ENCODE measurements around the gene DTX2.
"Not testable (repeated sequence)": the region's sequence is repeated elsewhere in the genome, so short reads cannot be mapped to it uniquely, and the experiment has no call there.

DTX2 gene

GRCh38 chr7:76487969-76488368 lies 26.5 kb downstream of the DTX2 start:
- not testable (repeated sequence) for DNase-seq (ENCODE audit: low read depth, low spot score)

DNA sequence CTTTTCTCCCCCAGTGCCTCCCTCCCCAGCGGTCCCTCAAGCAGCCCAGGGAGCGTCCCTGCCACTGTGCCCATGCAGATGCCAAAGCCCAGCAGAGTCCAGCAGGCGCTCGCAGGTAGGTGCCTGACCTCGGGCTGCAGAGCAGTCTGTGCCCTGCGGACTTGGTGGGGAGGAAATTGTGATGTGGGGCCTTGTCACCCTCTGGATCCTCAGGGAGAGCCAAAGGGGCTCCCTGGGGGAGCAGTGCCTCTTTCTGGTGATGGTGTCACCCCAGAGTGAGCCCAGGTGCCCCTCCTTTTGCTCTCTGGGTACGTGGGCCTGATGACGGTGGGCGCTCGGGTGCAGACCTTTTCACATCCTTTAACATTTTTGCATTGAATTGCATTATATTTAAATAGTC lies 30.6 kb downstream of the DTX2 start:
- DNase-seq (ENCODE audit: low read depth, low spot score) = not testable (repeated sequence)

- not testable (repeated sequence) for DNase-seq (ENCODE audit: low read depth, low spot score)
Measured at GRCh38 chr7:76495717-76496116, 34.2 kb downstream of the DTX2 start.

DNA sequence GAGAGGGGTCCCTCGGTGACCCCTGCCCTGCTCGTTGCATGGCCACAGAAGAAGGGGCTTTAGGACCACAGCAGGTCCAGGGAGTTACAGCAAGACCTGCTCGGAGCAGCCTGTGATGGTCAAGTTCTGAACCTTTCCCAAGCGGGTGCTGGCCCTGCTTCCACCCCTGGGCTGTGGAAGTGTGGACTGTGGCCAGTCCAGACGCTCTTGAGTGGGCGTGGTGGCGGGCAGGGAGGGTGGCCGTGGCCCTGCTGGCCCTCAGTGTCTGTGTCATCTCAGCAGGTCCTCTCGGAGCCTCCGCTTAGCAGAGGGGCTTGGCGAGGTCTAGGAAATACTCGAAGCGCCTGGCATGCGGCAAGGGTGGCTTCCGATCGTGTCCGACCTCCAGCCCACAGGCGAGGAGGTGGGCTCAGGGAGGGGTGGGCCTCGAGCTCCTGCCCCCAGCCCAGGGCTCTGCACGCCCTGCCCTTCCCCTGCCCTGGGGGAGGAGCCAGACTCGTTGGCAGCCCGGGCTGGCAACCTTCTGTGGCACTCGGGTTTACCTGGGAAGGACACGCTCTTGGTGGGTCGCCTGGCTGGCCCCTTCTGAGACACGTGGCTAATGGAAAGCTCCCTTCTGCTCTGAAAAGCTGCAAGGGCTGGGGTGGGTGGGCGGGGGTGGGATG lies 36.5 kb downstream of the DTX2 start:
- DNase-seq (ENCODE audit: low read depth, low spot score) = not testable (repeated sequence)

GRCh38 chr7:76498583-76499200 lies 37.2 kb downstream of the DTX2 start:
- not testable (repeated sequence) for DNase-seq (ENCODE audit: low read depth, low spot score)

DNA sequence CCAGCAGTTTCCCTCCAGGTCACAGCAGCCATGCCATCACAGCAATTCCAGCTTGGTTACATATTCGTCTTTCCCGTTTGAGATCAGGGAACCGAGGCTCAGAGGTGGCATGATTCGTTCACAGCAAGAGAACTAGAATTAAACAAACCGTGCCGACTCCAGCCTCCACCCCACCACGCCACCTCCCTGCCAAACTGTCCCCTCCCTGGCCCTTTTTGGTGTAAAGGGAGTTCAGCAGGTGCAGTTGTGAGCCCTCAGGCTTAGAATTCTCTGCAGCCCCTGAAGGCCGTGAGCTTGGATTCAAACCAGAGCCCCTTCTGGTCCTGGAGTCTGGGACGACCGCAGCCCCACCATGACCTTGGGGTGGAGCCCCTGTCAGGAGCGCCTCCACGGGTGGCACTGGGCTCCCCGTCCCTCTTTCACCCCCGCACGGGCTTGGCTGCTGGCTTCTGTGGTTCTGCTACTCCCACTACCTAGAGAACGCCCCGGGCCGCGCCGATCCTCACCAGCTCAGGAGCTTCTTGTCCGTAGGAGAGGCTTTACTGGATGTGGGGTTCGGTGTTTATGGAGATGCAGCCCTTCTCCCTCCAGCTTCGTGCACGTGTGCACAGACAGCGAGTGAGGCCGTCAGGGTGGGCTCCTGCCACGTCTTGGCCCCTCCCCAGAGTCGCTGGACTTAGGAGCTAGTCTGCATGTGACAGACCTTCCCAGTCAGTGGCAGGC lies 37.9 kb downstream of the DTX2 start:
- DNase-seq (ENCODE audit: low read depth, low spot score) = not testable (repeated sequence)

GRCh38 chr7:76499924-76500241 lies 38.4 kb downstream of the DTX2 start:
- DNase-seq (ENCODE audit: low read depth, low spot score) = not testable (repeated sequence)

- DNase-seq (ENCODE audit: low read depth, low spot score) = not testable (repeated sequence)
Measured at GRCh38 chr7:76502224-76502623, 40.7 kb downstream of the DTX2 start.

DNA sequence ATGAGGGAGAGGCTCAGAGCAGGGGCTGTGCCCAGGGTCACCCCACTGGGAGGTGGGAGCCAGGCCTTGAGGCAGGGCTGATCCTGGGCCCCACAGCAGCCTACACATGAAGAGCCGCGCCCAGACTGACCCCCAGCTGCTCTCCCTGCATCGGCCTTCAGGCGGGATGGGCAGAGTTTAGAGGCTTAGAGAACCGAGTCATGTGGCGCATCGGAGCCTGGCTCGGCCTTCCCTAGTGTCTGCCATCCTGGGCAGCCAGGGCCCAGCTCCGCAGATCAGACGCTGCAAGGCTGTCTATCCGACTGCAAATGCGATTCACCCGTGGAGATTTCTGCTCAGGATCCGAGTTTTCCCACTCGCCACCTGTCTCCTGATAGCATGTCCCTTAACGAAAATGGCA lies 41.3 kb downstream of the DTX2 start:
- DNase-seq (ENCODE audit: low read depth, low spot score) = not testable (repeated sequence)

- DNase-seq (ENCODE audit: low read depth, low spot score) = not testable (repeated sequence)
Measured at GRCh38 chr7:76503244-76503643, 41.7 kb downstream of the DTX2 start.

GRCh38 chr7:76504351-76505167 lies 43.0 kb downstream of the DTX2 start:
- DNase-seq (ENCODE audit: low read depth, low spot score) = not testable (repeated sequence)

DNA sequence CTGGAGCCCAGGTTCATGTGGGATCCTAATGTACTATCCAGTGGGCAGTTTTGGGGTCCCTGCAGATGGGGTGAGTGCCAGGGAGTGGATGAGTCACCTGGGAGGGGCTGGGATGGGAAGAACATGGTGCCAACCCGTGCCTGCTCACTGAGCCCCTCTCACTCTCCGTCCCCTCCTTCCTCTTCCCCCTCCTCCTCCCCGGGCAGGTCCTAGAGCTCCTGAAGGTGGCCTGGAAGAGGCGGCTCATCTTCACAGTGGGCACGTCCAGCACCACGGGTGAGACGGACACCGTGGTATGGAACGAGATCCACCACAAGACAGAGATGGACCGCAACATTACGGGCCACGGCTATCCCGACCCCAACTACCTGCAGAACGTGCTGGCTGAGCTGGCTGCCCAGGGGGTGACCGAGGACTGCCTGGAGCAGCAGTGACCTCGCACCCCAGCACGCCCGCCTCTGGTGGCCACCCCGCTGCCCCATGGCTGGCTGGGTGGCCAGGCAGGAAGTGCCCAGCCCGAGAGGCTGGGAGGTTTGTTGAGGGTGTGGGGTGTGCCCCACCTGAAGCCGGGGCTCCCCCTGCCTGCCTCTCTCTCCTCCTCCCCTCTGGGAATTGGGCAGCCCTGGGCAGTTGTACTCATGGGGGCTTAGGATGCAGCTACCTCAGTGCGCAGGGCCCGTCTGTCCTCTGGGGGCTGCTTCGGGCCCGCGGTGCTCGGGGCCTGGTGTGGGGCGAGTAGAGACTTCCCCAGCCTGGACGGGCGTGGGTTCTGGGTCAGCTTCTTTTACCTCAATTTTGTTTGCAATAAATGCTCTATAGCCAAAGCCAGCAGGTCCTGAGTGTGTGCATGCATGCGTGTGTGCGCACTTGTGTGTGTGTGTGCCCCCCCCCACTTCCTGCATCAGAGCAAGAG lies 43.9 kb downstream of the DTX2 start:
- no peak for DNase-seq (ENCODE audit: low read depth, low spot score)

GRCh38 chr7:76506081-76506440 lies 44.6 kb downstream of the DTX2 start:
- no peak for DNase-seq (ENCODE audit: low read depth, low spot score)

DNA sequence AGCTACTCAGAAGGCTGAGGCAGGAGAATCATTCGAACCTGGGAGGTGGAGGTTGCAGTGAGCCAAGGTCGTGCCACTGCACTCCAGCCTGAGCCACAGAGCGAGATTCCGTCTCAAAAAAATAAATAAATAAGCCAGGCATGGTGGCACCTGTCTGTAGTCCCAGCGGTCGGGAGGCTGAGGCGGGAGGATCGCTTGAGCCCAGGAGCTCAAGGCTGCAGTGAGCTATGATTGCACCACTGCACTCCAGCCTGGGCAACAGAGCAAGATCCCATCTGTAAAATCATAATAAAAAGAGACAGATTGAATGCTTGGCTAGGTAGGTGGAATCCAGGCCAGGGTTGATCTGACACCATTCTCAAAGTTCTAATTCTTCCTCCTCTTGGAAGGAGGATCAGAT lies 45.1 kb downstream of the DTX2 start:
- not testable (repeated sequence) for DNase-seq (ENCODE audit: low read depth, low spot score)

DNA sequence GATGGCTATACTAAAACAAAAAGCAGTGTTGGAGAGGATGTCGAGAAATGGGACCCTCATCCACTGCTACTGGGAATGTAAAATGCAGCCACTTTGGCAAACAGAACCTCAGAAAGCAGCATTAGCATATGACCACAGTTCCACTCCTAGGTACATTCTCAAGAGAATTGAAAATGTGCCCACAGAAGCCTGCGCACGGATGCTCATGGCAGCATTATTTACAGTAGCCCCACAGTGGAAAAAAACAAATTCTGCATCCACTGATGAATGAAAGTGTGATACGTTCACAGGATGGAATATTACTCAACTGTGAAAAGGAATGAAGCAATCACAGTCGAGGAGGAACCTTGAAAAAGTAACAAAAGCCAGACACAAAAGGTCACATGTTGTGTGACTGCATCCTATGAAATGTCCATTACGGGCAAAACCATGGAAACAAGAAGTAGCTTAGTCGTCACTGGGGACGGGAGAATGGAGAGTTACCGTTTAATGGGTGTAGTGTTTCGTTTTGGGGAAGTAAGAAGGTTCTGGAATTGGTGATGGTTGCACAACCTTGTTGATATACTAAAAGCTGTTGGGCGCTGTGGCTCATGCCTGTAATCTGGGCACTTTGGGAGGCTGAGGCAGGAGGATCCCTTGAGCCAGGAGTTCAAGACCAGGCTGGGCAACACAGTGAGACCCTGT lies 46.4 kb downstream of the DTX2 start:
- DNase-seq (ENCODE audit: low read depth, low spot score) = no peak

GRCh38 chr7:76509931-76510877 lies 48.7 kb downstream of the DTX2 start, which contains the start of gene UPK3B:
UPK3B (plus strand) TSS chr7:76510552; CDS start chr7:76510653, 101 bp downstream.
- DNase-seq (ENCODE audit: low read depth, low spot score) = no peak

GRCh38 chr7:76511200-76511910 lies 49.8 kb downstream of the DTX2 start:
- DNase-seq (ENCODE audit: low read depth, low spot score) = not testable (repeated sequence)
